ENCODE measurements around the gene P2RX3.

- TF ChIP-seq ATF3 (IDR thresholded peaks at IDR 0.05; ENCODE audit: borderline replicate concordance, extremely low read depth, low read depth, low read length) (no peak), CHD1 (IDR thresholded peaks at IDR 0.05; ENCODE audit: low read depth, low read length) (peak; percentile 94), CTCF (IDR thresholded peaks at IDR 0.05 in 2 of 3, conservative IDR thresholded peaks at IDR 0.05 in 1 of 3; ENCODE audit: control insufficient read depth in 2 of 3, extremely low read depth in 1 of 3, insufficient read depth in 1 of 3, low read depth in 3 of 3, low read length in 3 of 3) (peak in 2 of 3 experiments; percentile 3 to 30; a peak in 1 of 6 replicates), SRF (IDR thresholded peaks at IDR 0.05; ENCODE audit: low read depth in 2 of 2, low read length in 2 of 2) (no peak), HDAC2 (IDR thresholded peaks at IDR 0.05) (no peak), SIN3A (IDR thresholded peaks at IDR 0.05; ENCODE audit: low read depth, low read length) (peak; percentile 39; the same call in 1 of the 2 replicates)
Measured at GRCh38 chr11:57335343-57336110, 2.6 kb upstream of the P2RX3 start, which contains the start of gene SSRP1.
